A673 (cell line): ENCODE data around the gene ZNF576. TPM values are rescaled to one million over a fixed set of nuclear protein-coding genes. Genes with fewer than 3 reads are reported as not detected.
A peak's percentile ranks its signal among the peaks of the same experiment; 100 is the strongest.

Experiments used
- BruUV-seq: library from RNA; stranded (reverse); fragments of 400-500 nt; replicated peaks from 2 replicates; lab custom pipeline; 2021; lab: Mats Ljungman, UMichigan
- CTCF ChIA-PET: fragments of 300-600 bp; sonication (Branson Sonifier 250); formaldehyde crosslinking; loops from one replicate; lab custom pipeline; 2022; ENCODE audit warnings: antibody characterized with exemption; lab: Charles Lee
- POLR2A ChIA-PET: fragments of 300-600 bp; sonication (Branson Sonifier 250); formaldehyde crosslinking; loops from one replicate; lab custom pipeline; 2022; ENCODE audit warnings: antibody characterized with exemption; ENCODE audit not compliant: low non-redundant PET; lab: Charles Lee
- DNase-seq: peaks from one replicate; pipeline ENCODE4 v3.0.0-alpha.2; 2015; ENCODE audit warnings: low spot score
- H3K27ac ChIP-seq: fragments of 200-600 bp; sonication (generic); 2 replicates; pipeline ENCODE4 v1.5.1; 2016; ENCODE audit warnings: mixed run types, low read depth, mild to moderate bottlenecking, mixed read lengths, antibody characterized with exemption, low read length; ENCODE audit not compliant: poor library complexity, severe bottlenecking
- H3K27me3 ChIP-seq: fragments of 200-600 bp; sonication (generic); replicated peaks from 2 replicates; pipeline ENCODE4 v1.6.1; 2017; ENCODE audit warnings: mixed run types, low read depth, mild to moderate bottlenecking, mixed read lengths, antibody characterized with exemption, low read length; ENCODE audit not compliant: insufficient read depth, poor library complexity
- H3K36me3 ChIP-seq: fragments of 200-600 bp; sonication (generic); 2 replicates; pipeline ENCODE4 v1.6.1; 2016; ENCODE audit warnings: mixed run types, mild to moderate bottlenecking, mixed read lengths, antibody characterized with exemption, low read length; ENCODE audit not compliant: insufficient read depth, poor library complexity, severe bottlenecking
- H3K4me1 ChIP-seq: fragments of 200-600 bp; sonication (generic); 2 replicates; pipeline ENCODE4 v1.6.1; 2017; ENCODE audit warnings: mixed run types, mild to moderate bottlenecking, mixed read lengths, antibody characterized with exemption, low read length; ENCODE audit not compliant: insufficient read depth, poor library complexity, severe bottlenecking
- H3K4me3 ChIP-seq: fragments of 200-600 bp; sonication (generic); 2 replicates; pipeline ENCODE4 v1.5.1; 2016; ENCODE audit warnings: low read depth, mixed run types, mild to moderate bottlenecking, mixed read lengths, low read length; ENCODE audit not compliant: poor library complexity, severe bottlenecking
- H3K9me3 ChIP-seq: fragments of 200-600 bp; sonication (generic); 2 replicates; pipeline ENCODE4 v1.6.1; 2016; ENCODE audit warnings: mixed run types, low read depth, mild to moderate bottlenecking, mixed read lengths, antibody characterized with exemption, low read length; ENCODE audit not compliant: poor library complexity, severe bottlenecking
- CTCF ChIP-seq: fragments of 300-800, 200-600 bp; sonication (generic); conservative IDR thresholded peaks from 2 replicates; pipeline ENCODE4 v1.5.1; 2017; ENCODE audit warnings: low read depth, mild to moderate bottlenecking, antibody characterized with exemption, low read length, moderate library complexity, mixed read lengths
- EZH2 ChIP-seq: fragments of 200-600 bp; sonication (generic); IDR thresholded peaks from 2 replicates; pipeline ENCODE4 v1.6.1; 2017; ENCODE audit warnings: borderline replicate concordance, low read depth, mild to moderate bottlenecking, mixed read lengths, antibody characterized with exemption, low read length; ENCODE audit not compliant: poor library complexity, severe bottlenecking
- intact Hi-C: fragments of 100-400 bp; cut with micrococcal nuclease; formaldehyde crosslinking; loops from one replicate; pipeline ENCODE4 v1.10.0; 2022; ENCODE audit not compliant: unreplicated experiment
- total RNA-seq: library from RNA; stranded (reverse); gene quantifications from 2 replicates; pipeline ENCODE4 v1.2.3, GENCODE V29; 2021

The ZNF576 gene
- total RNA-seq, 1 experiment from 2014 or later, result 20.3 TPM

GRCh38 chr19:43562698-43563241, 33.6 kb upstream of the ZNF576 start:
- Histone ChIP-seq H3K9me3 (no peaks in the 10 kb centered on the region), H3K4me1 (peaks cover 40% of the 10 kb centered on the region), H3K36me3 (peaks cover 22% of the 10 kb centered on the region), H3K27me3 (no peaks in the 10 kb centered on the region), H3K4me3 (no peak overlapping the region), H3K27ac (peak overlapping the region; percentile 86)
- intact Hi-C loops, result no loop called here
- POLR2A ChIA-PET, result interaction anchor here (0.5 kb wide), 1 partner anchor 107 kb away, joined by 4 read pairs; the partner anchor contains the start of gene PLAUR
- CTCF ChIA-PET, result interaction anchor here (0.6 kb wide), 1 partner anchor 17 kb away, joined by 3 read pairs; no protein-coding TSS in a partner anchor
- DNase-seq, result peak; percentile 97
- TF ChIP-seq EZH2, result no peak
- no peak for TF ChIP-seq CTCF
- no TSS peak for BruUV-seq

GRCh38 chr19:43563816-43564457, 32.5 kb upstream of the ZNF576 start:
- ChIA-PET CTCF (no interaction called here), POLR2A (no interaction called here)
- TF ChIP-seq CTCF, result no peak
- TF ChIP-seq EZH2, result no peak
- BruUV-seq, result no TSS peak
- intact Hi-C loops, result no loop called here
- H3K36me3 ChIP-seq, result peaks cover 16% of the 10 kb centered on the region
- H3K27ac ChIP-seq, result peak overlapping the region; percentile 86
- no peaks in the 10 kb centered on the region for H3K27me3 ChIP-seq
- DNase-seq, result no peak
- no peaks in the 10 kb centered on the region for H3K9me3 ChIP-seq
- H3K4me1 ChIP-seq, result peaks cover 40% of the 10 kb centered on the region
- no peak overlapping the region for H3K4me3 ChIP-seq

- H3K4me1 ChIP-seq, result peaks cover 40% of the 10 kb centered on the region
- intact Hi-C loops, result no loop called here
- H3K4me3 ChIP-seq, result no peak overlapping the region
- CTCF ChIA-PET, result interaction anchor here (0.9 to 1.2 kb wide), 2 partner anchors 9 to 30 kb away, joined by 3 to 9 read pairs; no protein-coding TSS in a partner anchor
- peak overlapping the region; percentile 86 for H3K27ac ChIP-seq
- peak; percentile 63 for DNase-seq
- POLR2A ChIA-PET, result no interaction called here
- TF ChIP-seq CTCF (no peak), EZH2 (no peak)
- H3K27me3 ChIP-seq, result no peaks in the 10 kb centered on the region
- no peaks in the 10 kb centered on the region for H3K9me3 ChIP-seq
- peaks cover 16% of the 10 kb centered on the region for H3K36me3 ChIP-seq
- no TSS peak for BruUV-seq
These were observed 31.6 kb upstream of the ZNF576 start for GRCh38 chr19:43564800-43565199.
